ENCODE results near the gene ATP6AP2.
"Not testable (repeated sequence)": the region's sequence is repeated elsewhere in the genome, so short reads cannot be mapped to it uniquely, and the experiment has no call there.

The ATP6AP2 gene

DNA sequence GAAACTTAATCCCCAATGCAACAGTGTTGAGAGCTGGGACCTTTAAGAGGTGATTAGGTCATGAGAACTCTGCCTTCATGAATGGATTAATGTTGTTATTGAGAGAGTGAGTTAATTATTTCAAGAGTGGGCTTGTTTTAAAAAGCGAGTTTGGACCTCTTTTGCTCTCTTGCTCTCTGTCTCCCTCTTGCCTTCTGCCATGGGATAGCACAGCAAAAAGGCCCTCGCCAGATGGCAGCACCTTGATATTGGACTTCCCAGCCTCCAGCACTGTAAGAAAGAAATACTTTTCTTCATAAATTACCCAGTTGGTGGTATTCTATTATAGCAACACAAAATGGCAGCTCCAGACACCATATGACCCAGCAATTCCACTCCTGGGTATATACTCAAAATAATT, 7.0 kb upstream of the ATP6AP2 start:
- no peak for DNase-seq (ENCODE audit: extremely low read depth in 1 of 2, low read depth in 1 of 2)

DNA sequence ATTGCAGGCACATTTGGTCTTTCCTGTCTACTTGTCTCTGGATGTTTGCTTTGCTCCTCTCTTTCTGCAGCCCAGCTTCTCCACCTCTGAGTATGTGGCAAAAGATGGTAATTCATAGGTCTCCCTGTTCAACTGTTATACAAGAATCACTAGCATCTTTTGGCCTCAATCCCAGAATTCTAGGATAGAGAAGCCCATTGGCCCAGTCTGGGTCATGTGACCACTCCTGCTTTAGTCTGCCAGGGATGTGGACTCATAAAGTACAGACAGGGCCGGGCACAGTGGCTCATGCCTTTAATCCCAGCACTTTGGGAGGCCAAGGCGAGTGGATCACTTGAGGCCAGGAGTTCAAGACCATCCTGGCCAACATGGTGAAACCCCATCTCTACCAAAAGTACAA, 5.4 kb upstream of the ATP6AP2 start:
- not testable (repeated sequence) for DNase-seq (ENCODE audit: extremely low read depth in 1 of 2, low read depth in 1 of 2)

DNA sequence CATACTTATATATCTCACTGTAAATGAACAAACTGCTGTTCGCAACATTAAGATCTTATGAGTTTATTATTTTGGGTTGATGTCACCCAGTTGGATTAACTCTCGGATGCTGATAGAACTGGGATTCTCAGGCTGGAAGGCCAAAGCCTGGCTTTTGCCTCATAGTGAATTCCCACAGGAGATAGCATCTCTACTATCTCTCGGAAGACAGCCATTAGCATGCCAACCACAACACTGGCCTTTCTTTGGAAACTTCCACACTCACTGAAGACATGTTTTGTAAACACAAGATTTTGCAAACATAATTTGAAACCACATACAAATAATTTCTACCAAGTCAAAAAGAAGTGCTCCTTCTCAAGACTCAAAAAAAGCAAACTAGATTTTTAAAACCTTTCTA, 4.5 kb upstream of the ATP6AP2 start:
- DNase-seq (ENCODE audit: extremely low read depth in 1 of 2, low read depth in 1 of 2): no peak

- no peak for DNase-seq (ENCODE audit: extremely low read depth in 1 of 2, low read depth in 1 of 2)
Observed at GRCh38 chrX:40578039-40578695, 2.6 kb upstream of the ATP6AP2 start.

- no peak for DNase-seq (ENCODE audit: extremely low read depth in 1 of 2, low read depth in 1 of 2)
Observed at GRCh38 chrX:40579141-40579540, 1.6 kb upstream of the ATP6AP2 start.

DNA sequence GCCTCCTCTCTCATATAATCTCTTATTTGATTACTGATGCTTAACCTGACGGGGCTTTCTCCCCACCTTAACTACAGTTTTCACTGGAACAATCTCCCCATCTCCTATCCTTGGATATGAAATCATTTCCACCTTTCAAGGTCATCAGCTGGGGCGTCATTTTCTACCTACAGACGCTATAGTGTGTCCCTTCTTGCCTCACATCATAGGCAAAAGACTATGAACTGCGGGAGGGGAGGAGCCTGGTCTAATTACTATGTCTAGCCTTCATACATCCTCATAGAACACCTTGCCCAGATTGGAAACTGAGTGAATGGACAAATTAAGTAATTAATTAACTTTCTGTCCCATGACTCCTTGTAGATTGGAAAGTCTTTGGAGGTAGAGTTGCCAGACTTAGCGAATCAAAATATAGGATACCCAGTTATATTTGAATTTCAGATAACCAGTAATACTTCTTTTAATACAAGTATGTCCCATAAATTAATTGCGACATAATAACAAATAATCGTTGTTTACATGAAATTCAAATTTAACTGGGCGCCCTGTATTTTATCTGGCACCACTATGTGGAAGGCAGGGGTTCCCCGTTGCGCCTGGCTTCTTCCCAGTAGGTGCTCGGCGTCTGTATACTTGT, 752 bp upstream of the ATP6AP2 start:
- no peak for DNase-seq (ENCODE audit: extremely low read depth in 1 of 2, low read depth in 1 of 2)

DNA sequence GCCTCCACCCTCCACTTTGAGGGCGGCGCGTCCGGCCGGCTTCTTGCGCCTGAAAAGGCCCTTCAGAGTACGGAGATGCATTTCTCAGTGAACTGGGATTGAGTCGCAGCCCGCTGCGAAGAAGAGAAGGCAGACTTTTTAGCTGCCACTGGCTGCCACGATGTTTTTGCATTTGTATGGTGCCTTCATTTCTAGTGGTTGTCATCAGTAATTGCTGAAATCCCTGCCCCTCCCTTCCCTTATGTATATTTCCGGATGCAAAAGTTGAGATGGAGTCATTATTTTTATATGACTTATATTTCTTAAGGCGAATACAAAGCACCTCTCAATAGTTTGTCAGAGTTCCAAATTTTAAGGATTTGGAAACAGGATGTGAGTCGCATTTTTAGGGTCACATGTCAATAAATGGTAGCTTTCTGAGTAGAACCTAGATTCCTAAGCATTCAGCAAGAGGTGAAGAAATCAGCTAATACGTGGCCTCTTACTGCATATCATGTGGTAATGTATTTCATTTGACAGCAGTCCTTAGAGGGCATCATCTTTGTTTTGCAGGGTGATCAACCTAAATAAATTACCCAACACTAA, 658 bp downstream of the ATP6AP2 start:
- no peak for DNase-seq (ENCODE audit: extremely low read depth in 1 of 2, low read depth in 1 of 2)

DNA sequence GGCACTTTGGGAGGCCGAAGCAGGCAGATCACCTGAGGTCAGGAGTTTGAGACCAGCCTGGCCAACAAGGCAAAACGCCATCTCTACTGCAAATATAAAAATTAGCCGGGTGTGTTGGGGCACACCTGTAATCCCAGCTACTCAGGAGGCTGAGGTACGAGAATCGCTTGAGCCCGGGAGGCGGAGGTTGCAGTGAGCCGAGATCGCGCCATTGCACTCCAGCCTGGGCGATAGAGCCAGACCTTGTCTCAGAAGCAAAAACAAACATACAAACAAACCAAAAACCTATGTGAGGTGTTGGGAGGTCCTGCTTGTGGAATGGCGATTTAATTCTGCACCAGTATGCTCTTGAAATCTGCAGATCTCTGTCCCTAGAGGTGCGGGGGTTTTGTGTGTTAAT, 1.4 kb downstream of the ATP6AP2 start:
- DNase-seq (ENCODE audit: extremely low read depth in 1 of 2, low read depth in 1 of 2): not testable (repeated sequence)

DNA sequence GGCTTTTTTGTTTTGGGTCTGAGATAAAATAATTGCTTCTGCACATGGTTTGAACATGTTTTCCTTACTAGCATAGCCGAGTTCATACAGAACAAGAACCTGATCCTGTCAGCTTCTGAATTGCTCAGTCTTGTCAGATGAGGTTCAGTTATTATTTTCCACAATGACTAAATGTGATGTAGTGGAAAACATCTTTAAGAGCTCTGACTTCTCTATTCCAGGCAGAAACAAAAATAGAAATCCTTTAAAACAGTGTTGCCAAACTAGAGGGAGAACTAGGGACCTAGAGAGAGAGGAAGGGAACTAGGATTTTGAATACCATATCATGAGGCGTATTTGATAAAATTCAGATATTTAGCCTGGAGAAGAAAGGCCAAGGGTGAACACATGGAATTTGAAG, 2.0 kb downstream of the ATP6AP2 start:
- DNase-seq (ENCODE audit: extremely low read depth in 1 of 2, low read depth in 1 of 2): no peak

DNA sequence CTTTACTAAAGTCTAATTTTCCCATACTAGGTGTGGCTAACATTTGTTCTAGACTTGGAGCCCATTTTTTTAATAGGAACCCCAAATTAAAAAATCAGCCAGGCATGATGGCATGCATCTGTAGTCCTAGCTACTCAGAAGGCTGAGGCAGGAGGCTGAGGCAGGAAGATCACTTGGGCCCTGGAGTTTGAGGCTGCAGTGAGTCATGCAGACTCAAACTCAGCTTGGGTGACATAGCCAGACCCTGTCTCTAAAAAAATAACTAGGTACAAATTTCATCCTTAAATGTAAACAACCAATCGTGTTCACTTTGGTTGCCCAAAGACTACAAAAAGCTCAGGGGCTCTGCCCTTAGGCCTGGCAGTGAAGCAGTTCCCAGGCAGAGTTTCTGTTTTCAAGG, 6.9 kb downstream of the ATP6AP2 start:
- not testable (repeated sequence) for DNase-seq (ENCODE audit: extremely low read depth in 1 of 2, low read depth in 1 of 2)

DNA sequence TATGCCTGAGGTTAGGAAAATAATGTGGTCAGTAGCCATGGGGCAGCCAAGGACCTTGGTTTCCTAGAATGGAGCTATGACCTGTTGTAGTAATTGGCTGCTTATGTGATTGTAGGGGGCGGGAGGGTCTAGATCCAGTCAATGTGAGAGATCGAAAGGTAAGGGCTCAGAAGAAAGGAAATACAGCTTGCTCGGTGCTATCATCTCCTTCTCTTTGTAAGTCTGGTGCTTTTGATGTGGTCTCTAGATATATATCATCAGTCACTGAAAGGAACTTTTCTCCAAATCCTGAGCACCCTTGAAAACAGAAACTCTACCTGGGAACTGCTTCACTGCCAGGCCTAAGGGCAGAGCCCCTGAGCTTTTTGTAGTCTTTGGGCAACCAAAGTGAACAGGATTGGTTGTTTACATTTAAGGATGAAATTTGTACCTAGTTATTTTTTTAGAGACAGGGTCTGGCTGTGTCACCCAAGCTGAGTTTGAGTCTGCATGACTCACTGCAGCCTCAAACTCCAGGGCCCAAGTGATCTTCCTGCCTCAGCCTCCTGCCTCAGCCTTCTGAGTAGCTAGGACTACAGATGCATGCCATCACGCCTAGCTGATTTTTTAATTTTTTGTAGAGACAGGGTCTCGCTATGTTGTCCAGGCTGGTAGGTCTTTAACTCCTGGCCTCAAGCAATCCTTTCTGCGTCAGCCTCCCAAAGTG, 9.0 kb downstream of the ATP6AP2 start:
- not testable (repeated sequence) for DNase-seq (ENCODE audit: extremely low read depth in 1 of 2, low read depth in 1 of 2)

GRCh38 chrX:40603446-40603845, 22.7 kb downstream of the ATP6AP2 start:
- DNase-seq (ENCODE audit: extremely low read depth in 1 of 2, low read depth in 1 of 2): no peak

DNA sequence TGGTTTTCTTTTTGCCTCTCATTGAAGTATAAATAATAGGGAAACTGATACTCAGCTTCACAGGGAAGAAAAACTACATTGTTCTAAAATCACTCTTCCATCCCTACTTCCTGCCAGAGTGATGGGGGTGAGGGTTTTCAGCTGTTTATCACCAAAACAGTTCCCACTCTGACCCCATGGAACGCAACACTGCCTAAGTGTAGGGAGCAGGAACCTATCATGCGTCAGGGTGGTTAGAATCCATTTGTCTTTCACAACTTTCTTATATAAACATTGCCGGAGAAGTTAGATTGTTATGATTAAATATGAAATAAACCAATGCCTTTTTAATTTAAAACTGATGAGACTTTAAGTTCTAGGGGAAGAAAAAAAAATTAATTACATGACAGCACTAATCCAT, 26.6 kb downstream of the ATP6AP2 start:
- no peak for DNase-seq (ENCODE audit: extremely low read depth in 1 of 2, low read depth in 1 of 2)

GRCh38 chrX:40612511-40612910, 31.7 kb downstream of the ATP6AP2 start:
- no peak for DNase-seq (ENCODE audit: extremely low read depth in 1 of 2, low read depth in 1 of 2)

DNA sequence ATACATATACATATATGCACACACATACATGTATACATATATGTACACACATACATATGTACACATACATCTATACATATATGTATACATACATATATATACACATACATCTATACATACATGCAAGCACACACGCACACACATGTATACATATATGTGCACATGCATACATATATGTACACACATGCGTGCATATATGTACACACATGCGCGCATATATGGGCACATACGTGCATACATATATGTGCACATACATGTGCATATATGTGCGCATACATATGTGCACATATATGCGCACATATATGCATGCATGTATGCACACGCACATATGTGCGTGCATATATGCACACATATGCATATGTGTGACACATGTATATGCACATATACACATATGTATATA, 35.2 kb downstream of the ATP6AP2 start:
- no peak for DNase-seq (ENCODE audit: extremely low read depth in 1 of 2, low read depth in 1 of 2)

- no peak for DNase-seq (ENCODE audit: extremely low read depth in 1 of 2, low read depth in 1 of 2)
Observed at GRCh38 chrX:40617566-40617965, 36.8 kb downstream of the ATP6AP2 start.

- DNase-seq (ENCODE audit: extremely low read depth in 1 of 2, low read depth in 1 of 2): no peak
Observed at GRCh38 chrX:40622479-40623138, 41.8 kb downstream of the ATP6AP2 start.

GRCh38 chrX:40623139-40623536, 42.4 kb downstream of the ATP6AP2 start, which contains the start of gene MPC1L:
Gene MPC1L, plus strand, starts transcription at chrX:40623428. Its CDS starts 138 bp downstream, at chrX:40623566.
- no peak for DNase-seq (ENCODE audit: extremely low read depth in 1 of 2, low read depth in 1 of 2)

- no peak for DNase-seq (ENCODE audit: extremely low read depth in 1 of 2, low read depth in 1 of 2)
Observed at GRCh38 chrX:40623665-40624064, 42.9 kb downstream of the ATP6AP2 start.

GRCh38 chrX:40625294-40625693, 44.5 kb downstream of the ATP6AP2 start:
- no peak for DNase-seq (ENCODE audit: extremely low read depth in 1 of 2, low read depth in 1 of 2)

DNA sequence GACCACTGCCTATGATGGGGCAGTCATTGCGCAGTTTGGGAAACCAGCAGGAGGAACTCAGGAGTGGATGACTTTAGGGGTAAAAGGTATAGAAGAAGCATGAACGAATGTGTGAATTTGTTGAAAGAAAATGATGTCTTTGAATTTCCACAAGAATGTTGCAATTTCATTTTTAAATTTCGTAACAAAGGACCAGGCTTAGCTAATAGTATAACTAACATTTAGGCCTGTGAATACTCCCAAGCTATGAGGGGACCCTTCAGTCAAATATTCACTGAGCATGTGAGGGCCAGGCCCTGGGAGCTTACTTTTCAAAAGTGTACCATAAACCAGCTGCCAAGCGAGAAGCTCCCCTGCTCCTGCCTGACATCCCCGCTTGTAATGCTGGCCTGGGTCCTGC, 47.7 kb downstream of the ATP6AP2 start:
- no peak for DNase-seq (ENCODE audit: extremely low read depth in 1 of 2, low read depth in 1 of 2)

All from activated CD8-positive, alpha-beta memory T cell treated with anti-CD3 and anti-CD28 coated beads for 1 hour (primary cell).